PFSK-1 (cell line): ENCODE measurements around the gene BNIP5.

ENCODE experiments used
- FOXP2 ChIP-seq: optimal IDR thresholded peaks from 2 replicates; pipeline ENCODE3; 2011; ENCODE audit warnings: borderline replicate concordance, control low read depth, inconsistent platforms; ENCODE audit not compliant: insufficient read depth; ENCODE audit errors: extremely low read length, extremely low read depth
- REST ChIP-seq, 2 experiments: IDR thresholded peaks; 2 replicates each; pipeline versions ENCODE4 v1.6.1 to v1.8.0; 2011 to 2012; ENCODE audit warnings: low read depth in 2 of 2, low read length in 2 of 2, control low read depth in 1 of 2, inconsistent platforms in 1 of 2, mild to moderate bottlenecking in 1 of 2, moderate library complexity in 1 of 2; ENCODE audit not compliant: insufficient read depth in 1 of 2

DNA sequence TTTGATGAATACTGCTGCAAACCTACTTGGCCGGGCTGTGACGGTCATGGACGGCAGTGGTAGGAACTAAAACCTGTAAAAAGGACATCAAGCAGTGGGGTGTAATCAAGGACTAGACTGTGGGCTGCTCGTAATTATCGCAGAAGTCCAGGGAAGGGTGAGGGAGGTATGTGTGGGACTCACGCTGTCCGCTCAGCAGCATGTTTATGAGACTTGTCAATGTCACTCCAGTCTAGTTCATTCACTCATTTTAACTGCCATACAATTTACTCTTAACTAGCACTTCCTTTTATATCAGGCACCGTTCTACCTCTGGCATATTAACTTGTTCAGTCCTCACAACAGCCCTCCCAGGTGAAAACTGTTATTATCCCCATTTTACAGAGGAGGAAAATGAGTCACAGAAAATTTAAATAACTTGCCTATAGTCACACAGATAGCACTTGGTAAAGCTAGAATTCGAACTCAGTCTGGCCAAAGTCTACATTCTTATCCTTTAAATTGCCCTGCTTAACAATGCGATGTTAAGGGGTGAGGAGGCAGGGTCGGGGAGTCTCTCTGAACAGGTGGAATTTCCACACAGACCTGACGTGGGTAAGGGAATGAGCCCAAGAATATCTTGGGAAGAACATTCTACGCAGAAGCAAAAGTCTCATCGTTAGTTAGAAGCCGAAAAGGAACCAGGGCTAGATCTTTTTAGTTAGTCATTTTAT is 62.7 kb downstream of the BNIP5 start:
- no peak for TF ChIP-seq REST (IDR thresholded peaks at IDR 0.05; ENCODE audit: insufficient read depth in 1 of 2, low read depth in 2 of 2, low read length in 2 of 2)
- TF ChIP-seq FOXP2: no peak
